BJ (cell line): ENCODE data around the gene DHX57. TPM values are rescaled to one million over a fixed set of nuclear protein-coding genes. Genes with fewer than 3 reads are reported as not detected.

Experiments used
- CTCF ChIA-PET: fragments of 350-600 bp; formaldehyde crosslinking; extraction: SDS; loops from one replicate; lab custom pipeline; 2021; ENCODE audit warnings: antibody characterized with exemption, inconsistent platforms; lab: Yijun Ruan, JAX
- POLR2A ChIA-PET: fragments of 300-600 bp; sonication (Branson Sonifier 250); formaldehyde crosslinking; extraction: SDS; loops from one replicate; lab custom pipeline; 2021; ENCODE audit warnings: antibody characterized with exemption; lab: Charles Lee
- DNase-seq: peaks from one replicate; pipeline ENCODE4 v3.0.0-alpha.2; 2011; ENCODE audit warnings: low read depth
- H3K27me3 ChIP-seq: 2 replicates; pipeline ENCODE4 v1.6.0; 2011; ENCODE audit warnings: low read length; ENCODE audit not compliant: control insufficient read depth, insufficient read depth
- H3K36me3 ChIP-seq: 2 replicates; pipeline ENCODE4 v1.5.1; 2011; ENCODE audit warnings: low read length; ENCODE audit not compliant: control insufficient read depth, insufficient read depth
- H3K4me3 ChIP-seq: 2 replicates; pipeline ENCODE4 v1.5.1; 2011; ENCODE audit warnings: low read depth, mild to moderate bottlenecking, control low read depth, low read length
- CTCF ChIP-seq: IDR thresholded peaks from 2 replicates; pipeline ENCODE4 v1.5.1; 2011; ENCODE audit warnings: low read depth, mild to moderate bottlenecking, control low read depth, inconsistent platforms, low read length, moderate library complexity; ENCODE audit not compliant: insufficient read depth
- polyA plus RNA-seq: library from polyadenylated mRNA; depleted of rRNA; stranded (reverse); fragments of >200 nt; gene quantifications from 2 replicates; pipeline ENCODE4 v1.2.3, GENCODE V29; 2011

DHX57 gene
- polyA plus RNA-seq, 1 experiment: 10.0 TPM

GRCh38 chr2:38808677-38809076 is 67.1 kb downstream of the DHX57 start:
- H3K27me3 ChIP-seq: no peaks in the 10 kb centered on the region
- ChIA-PET CTCF (no interaction called here), POLR2A (no interaction called here)
- H3K4me3 ChIP-seq: no peak overlapping the region
- DNase-seq: no peak
- peaks cover 2% of the 10 kb centered on the region for H3K36me3 ChIP-seq
- TF ChIP-seq CTCF: no peak

- no peaks in the 10 kb centered on the region for H3K27me3 ChIP-seq
- peaks cover 2% of the 10 kb centered on the region for H3K36me3 ChIP-seq
- DNase-seq: no peak
- ChIA-PET CTCF (interaction anchor here (1.3 kb wide), 1 partner anchor 13 kb away, joined by 6 read pairs; no protein-coding TSS in a partner anchor), POLR2A (interaction anchor here (0.6 to 0.7 kb wide), 2 partner anchors 13 to 35 kb away, joined by 3 to 4 read pairs; no protein-coding TSS in a partner anchor)
- no peak for TF ChIP-seq CTCF
- H3K4me3 ChIP-seq: no peak overlapping the region
These were observed 69.0 kb downstream of the DHX57 start for GRCh38 chr2:38806733-38807059.

- TF ChIP-seq CTCF: no peak
- H3K36me3 ChIP-seq: peaks cover 2% of the 10 kb centered on the region
- CTCF ChIA-PET: interaction anchor here (1.3 kb wide), 1 partner anchor 13 kb away, joined by 6 read pairs; no protein-coding TSS in a partner anchor
- no peak overlapping the region for H3K4me3 ChIP-seq
- DNase-seq: no peak
- H3K27me3 ChIP-seq: no peaks in the 10 kb centered on the region
- POLR2A ChIA-PET: interaction anchor here (0.6 to 0.7 kb wide), 2 partner anchors 13 to 35 kb away, joined by 3 to 4 read pairs; no protein-coding TSS in a partner anchor
These were observed 69.6 kb downstream of the DHX57 start for GRCh38 chr2:38806015-38806732.

GRCh38 chr2:38797953-38798352 is 77.8 kb downstream of the DHX57 start:
- H3K36me3 ChIP-seq: 0 out of 2 replicates have a peak, but pooled peaks cover 2% of the 10 kb centered on the region
- no peak overlapping the region for H3K4me3 ChIP-seq
- CTCF ChIA-PET: no interaction called here

More at GRCh38 chr2:38797953-38798352, 77.8 kb downstream of the DHX57 start:
- H3K27me3 ChIP-seq: no peaks in the 10 kb centered on the region
- POLR2A ChIA-PET: no interaction called here
- DNase-seq: no peak
- TF ChIP-seq CTCF: no peak
